ENCODE measurements around the gene PBX1.

PBX1 gene

DNA sequence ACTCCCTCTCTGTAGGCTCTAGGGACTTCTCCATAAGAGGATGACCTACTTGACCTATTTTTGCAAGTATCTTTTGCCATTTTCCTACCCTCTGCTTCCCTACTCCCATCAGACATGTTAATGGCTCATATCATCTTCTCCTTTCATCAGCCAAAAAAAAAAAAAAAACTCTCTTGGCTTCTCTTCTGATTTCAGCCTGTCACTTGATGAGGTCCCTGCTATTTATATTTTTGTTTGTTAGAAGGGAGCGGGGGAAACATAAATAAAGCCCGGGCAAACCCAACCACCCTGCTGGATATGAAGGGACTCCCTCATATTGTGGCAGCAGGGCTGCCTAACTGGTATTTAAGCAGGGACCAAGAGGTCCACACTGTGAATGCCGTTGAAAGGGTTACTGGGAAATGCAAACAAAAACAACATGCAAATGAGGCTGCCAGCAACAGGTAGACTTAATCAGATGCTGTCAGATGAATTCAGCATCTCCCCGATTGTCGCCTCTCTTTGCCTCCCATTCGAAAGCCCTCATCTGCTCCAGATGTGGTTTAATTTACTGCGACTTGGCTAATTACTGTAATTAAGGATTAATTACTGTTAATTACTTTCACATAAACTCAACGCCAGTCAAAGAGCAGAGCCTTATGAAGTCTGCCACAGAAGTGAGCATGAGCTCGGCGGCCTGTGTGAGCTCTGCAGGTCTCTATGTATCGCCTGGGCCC, 172.3 kb downstream of the PBX1 start:
- no peak for DNase-seq (ENCODE audit: low read depth in 1 of 2, low spot score in 1 of 2)
- no peak for TF ChIP-seq JUND (IDR thresholded peaks at IDR 0.05; ENCODE audit: low read depth)
- in situ Hi-C loops (cut with HindIII; ENCODE audit: low pct_unique_long_range_greater_than_20kb, low sequenced_read_pairs) = no loop called here

DNA sequence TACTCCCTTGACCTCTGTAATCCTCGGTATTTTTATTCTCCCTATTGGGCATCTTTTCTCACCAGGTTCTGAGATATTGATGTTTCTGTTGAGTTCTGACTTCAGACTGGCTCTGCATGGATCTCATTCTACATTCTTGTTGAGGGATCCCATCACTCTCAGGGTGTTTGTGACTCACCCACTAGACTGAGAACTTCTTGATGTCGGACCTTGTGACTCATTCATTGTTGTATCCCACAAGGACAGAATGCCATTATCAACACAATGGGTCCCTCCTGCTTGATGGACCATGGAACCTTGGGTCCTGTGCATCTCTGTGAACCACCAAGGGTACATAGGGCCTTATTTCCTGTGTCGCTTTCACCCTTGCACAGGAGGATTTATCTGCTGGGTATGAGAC, 174.1 kb downstream of the PBX1 start:
- DNase-seq (ENCODE audit: low read depth in 1 of 2, low spot score in 1 of 2) = no peak
- no peak for TF ChIP-seq JUND (IDR thresholded peaks at IDR 0.05; ENCODE audit: low read depth)
- in situ Hi-C loops (cut with HindIII; ENCODE audit: low pct_unique_long_range_greater_than_20kb, low sequenced_read_pairs) = no loop called here

DNA sequence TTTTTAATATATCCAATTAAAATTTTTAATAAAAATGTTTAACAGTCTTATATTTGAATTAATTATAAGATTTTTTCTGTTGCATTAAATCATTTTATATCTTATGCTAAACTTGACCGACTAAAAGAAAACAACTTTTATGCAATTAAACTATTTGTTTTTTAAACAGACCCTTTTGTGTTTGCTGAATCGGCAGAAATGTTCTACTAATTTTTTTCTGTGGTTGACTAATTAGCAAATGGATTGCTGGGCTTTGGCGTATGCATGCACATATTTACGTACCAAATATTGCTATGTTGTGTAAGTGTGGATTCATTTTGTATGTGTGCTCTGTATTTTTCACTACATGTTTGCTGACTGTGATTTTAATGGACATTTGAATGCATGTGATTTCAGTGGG, 174.8 kb downstream of the PBX1 start:
- in situ Hi-C loops (cut with HindIII; ENCODE audit: low pct_unique_long_range_greater_than_20kb, low sequenced_read_pairs) = no loop called here
- TF ChIP-seq JUND (IDR thresholded peaks at IDR 0.05; ENCODE audit: low read depth) = no peak
- no peak for DNase-seq (ENCODE audit: low read depth in 1 of 2, low spot score in 1 of 2)

DNA sequence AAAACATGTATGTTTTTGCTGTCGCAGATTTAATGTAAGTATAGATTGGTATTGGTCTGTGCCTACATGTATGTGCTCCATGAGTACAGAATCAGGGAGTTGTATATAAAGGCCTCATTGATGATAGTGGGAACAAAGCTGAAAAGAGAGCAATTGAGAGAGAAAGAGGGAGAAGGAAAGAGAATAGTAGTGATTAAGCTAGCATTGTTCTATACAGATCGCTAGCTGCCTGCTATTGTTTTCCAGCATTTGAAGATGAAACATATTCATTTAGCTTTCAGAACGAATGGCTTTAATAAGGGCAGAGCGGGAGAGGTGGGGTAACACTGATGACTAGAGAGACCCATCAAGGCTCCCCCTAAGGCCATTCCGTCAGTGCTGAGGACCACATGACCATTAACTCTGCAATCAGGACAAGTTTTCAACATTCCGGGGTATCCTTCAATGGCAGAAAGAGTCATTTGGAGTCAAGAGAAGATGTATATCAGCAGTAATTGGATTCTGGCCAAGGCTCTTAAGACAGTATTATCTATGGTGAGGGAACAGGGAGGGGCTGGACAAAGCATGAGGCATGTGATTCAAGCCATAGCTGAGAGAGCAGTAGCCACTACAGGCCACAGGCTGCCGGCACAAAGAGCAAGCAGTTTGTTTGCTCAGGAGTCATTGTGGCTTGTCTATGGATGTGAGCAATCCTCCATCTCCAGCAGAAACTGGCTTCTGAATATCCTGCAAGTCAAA, 176.5 kb downstream of the PBX1 start:
- DNase-seq (ENCODE audit: low read depth in 1 of 2, low spot score in 1 of 2) = peak in 1 of 2 experiments; percentile 18
- in situ Hi-C loops (cut with HindIII; ENCODE audit: low pct_unique_long_range_greater_than_20kb, low sequenced_read_pairs) = no loop called here
- no peak for TF ChIP-seq JUND (IDR thresholded peaks at IDR 0.05; ENCODE audit: low read depth)

DNA sequence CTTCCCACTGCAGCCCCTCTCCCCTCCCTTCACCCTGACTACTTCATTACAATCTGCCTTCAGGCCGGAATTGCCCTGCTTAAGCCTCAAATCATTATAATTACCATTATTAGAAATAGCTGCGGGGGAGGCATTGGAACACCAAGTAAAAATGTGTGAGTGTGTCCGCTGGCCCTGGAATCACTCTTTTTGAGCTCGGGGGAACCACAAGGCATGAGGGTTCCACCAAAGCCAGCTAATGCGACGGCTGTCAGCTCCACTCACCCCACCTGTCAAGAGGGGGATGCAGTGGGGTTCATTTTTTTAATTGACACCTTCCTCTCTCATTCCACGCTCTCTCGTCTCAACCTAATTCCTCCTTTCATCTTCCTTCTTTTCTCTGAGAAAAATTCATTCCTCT, 177.2 kb downstream of the PBX1 start:
- in situ Hi-C loops (cut with HindIII; ENCODE audit: low pct_unique_long_range_greater_than_20kb, low sequenced_read_pairs) = no loop called here
- no peak for TF ChIP-seq JUND (IDR thresholded peaks at IDR 0.05; ENCODE audit: low read depth)
- no peak for DNase-seq (ENCODE audit: low read depth in 1 of 2, low spot score in 1 of 2)

DNA sequence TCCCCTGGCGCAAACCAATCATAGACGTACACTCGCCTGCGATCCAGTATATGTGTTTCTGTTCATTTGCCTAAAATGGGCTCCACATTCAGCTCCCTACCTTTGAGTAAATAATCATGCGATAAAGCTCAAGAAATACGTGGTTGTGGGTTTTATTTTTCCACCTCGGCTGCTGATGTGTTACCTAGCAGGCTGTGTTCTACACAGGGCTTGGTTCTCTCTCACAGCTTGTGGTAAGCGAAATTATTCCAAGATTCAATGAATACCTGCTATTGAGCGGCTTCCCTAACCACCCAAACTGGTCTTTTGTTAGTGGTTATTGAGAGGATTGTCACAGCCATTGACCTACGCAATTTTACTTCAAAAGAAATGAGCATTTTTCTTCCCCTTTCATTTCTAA, 180.2 kb downstream of the PBX1 start:
- in situ Hi-C loops (cut with HindIII; ENCODE audit: low pct_unique_long_range_greater_than_20kb, low sequenced_read_pairs) = no loop called here
- no peak for TF ChIP-seq JUND (IDR thresholded peaks at IDR 0.05; ENCODE audit: low read depth)
- no peak for DNase-seq (ENCODE audit: low read depth in 1 of 2, low spot score in 1 of 2)

DNA sequence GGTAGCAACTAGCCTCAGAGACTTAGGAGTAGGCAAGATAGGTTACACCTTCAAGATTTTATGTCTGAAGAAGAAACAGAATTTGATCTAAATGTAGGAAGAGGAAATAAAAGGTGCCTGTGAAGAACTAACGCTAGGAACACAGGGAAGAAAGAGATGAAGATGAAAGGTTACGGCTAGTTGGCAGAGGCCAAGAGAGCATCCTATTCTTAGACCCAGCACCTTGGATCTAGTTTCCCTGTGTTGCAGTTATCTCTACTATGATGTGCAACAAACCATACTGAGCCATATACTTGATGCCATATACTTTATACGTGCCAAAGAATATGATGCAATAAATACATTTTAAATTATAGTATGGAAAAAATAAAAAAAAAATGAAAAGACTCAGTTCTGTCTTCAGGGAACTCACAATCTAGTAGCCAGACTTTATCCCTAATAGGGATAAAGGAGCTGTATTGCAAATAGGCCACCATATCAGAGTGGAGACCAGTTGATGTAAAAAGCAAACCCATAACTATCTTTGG, 181.1 kb downstream of the PBX1 start:
- in situ Hi-C loops (cut with HindIII; ENCODE audit: low pct_unique_long_range_greater_than_20kb, low sequenced_read_pairs) = no loop called here
- no peak for TF ChIP-seq JUND (IDR thresholded peaks at IDR 0.05; ENCODE audit: low read depth)

DNA sequence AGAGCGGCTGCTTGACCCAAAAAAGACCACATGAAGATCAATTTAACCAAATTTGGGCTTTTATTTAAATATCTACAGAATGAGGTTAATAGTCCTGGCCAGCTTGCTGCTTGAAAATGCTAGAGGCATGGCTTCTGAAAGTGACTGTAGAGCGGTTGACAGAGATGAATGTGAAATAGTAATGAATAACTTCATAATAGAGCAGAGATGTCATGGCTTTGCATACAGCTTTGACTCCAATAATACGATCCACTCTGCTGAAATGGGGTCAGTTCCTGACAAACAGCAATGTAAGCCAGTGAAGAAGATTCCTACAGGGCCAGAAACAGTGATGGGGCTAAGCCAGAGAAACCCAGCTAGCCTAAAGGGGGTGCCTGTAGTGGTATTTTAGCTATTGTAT, 183.8 kb downstream of the PBX1 start:
- in situ Hi-C loops (cut with HindIII; ENCODE audit: low pct_unique_long_range_greater_than_20kb, low sequenced_read_pairs) = no loop called here
- DNase-seq (ENCODE audit: low read depth in 1 of 2, low spot score in 1 of 2) = no peak
- no peak for TF ChIP-seq JUND (IDR thresholded peaks at IDR 0.05; ENCODE audit: low read depth)

More for the DNA sequence above, 181.1 kb downstream of the PBX1 start:
- no peak for DNase-seq (ENCODE audit: low read depth in 1 of 2, low spot score in 1 of 2)

DNA sequence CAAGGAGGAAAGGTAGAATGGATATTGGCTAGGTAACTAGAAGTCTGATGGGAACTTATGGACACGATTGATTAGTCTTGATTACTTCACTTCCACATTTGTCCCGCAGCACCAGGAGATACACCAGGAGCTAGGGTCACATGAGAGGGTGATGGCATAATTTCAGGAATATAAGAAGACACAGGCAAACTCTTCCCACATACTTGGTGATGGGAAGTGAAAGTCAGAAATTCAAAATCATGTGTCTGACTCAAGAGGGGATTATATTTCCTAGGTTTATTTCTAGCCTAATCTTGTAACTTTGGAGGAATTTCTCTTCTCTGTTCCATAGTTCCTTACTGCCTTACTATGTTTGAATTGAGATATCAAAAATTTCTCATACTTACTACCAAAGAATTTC, 185.0 kb downstream of the PBX1 start:
- in situ Hi-C loops (cut with HindIII; ENCODE audit: low pct_unique_long_range_greater_than_20kb, low sequenced_read_pairs) = no loop called here
- no peak for TF ChIP-seq JUND (IDR thresholded peaks at IDR 0.05; ENCODE audit: low read depth)
- no peak for DNase-seq (ENCODE audit: low read depth in 1 of 2, low spot score in 1 of 2)

DNA sequence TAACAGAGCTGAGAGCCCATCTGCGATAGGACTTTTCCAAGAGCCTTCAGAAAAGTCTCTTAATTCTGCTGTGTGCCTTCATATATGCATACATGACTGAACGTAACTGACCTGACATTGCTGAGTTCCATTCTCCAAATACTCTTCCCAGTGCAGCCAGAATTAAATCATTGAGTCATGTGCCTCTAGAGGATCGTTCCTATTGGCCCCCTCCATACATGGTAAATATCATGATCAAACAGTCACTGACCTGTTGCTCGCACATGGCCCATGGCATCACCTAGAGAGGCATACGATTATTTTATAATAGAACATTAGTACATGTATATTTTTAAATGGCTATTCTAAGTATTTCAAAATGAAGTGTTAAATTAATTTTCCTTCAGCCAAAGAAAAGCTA, 186.8 kb downstream of the PBX1 start:
- in situ Hi-C loops (cut with HindIII; ENCODE audit: low pct_unique_long_range_greater_than_20kb, low sequenced_read_pairs) = no loop called here
- no peak for TF ChIP-seq JUND (IDR thresholded peaks at IDR 0.05; ENCODE audit: low read depth)
- DNase-seq (ENCODE audit: low read depth in 1 of 2, low spot score in 1 of 2) = no peak

DNA sequence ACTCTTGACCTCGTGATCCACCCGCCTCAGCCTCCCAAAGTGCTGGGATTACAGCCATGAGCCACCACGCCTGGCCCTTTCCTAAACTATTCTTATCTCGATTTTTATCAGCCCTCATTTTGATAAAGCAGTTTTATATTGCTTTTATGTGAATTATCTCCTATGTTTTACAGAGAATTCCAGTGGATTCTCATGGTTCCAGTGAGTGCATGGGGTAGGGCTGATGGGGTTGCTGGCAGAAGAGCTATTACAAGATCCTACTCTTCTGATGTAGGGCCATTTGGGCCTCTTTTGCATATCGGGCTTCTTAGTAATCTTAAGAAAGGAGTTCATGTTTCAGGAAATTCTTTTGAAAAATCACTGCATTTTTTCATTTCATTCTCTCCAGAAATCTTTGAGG, 187.6 kb downstream of the PBX1 start:
- in situ Hi-C loops (cut with HindIII; ENCODE audit: low pct_unique_long_range_greater_than_20kb, low sequenced_read_pairs) = no loop called here
- no peak for TF ChIP-seq JUND (IDR thresholded peaks at IDR 0.05; ENCODE audit: low read depth)
- DNase-seq (ENCODE audit: low read depth in 1 of 2, low spot score in 1 of 2) = no peak

DNA sequence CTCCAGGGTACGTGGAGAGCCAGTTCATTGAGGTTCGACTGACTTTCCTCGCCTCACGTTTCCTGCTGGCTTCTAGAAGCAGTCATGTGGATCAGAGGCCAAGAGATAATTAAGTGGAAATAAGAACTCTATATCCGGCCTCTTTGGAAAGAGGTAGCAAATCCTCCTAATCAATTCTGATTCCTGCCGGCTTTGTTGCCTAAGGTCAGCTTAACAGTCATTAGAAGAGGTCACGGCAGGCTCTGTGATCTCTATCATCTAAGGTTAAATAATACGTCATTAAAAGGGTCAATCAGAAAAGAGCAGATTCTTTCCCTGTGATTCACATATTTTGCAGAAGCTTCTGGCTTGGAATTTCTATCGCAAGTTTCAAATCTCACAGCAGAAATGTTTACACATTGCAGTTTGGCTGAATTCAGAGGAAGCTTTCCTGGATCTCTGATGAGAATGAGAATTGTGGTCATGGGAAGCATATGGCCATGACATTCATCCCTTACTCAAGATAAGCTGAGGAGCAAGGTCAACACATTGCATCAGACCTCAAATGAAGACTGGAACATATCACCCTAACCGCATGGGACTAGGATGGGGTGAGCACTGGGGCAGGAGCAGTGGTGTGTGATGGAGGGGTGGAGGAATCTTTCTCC, 189.4 kb downstream of the PBX1 start:
- in situ Hi-C loops (cut with HindIII; ENCODE audit: low pct_unique_long_range_greater_than_20kb, low sequenced_read_pairs) = no loop called here
- TF ChIP-seq JUND (IDR thresholded peaks at IDR 0.05; ENCODE audit: low read depth) = no peak
- DNase-seq (ENCODE audit: low read depth in 1 of 2, low spot score in 1 of 2) = no peak

DNA sequence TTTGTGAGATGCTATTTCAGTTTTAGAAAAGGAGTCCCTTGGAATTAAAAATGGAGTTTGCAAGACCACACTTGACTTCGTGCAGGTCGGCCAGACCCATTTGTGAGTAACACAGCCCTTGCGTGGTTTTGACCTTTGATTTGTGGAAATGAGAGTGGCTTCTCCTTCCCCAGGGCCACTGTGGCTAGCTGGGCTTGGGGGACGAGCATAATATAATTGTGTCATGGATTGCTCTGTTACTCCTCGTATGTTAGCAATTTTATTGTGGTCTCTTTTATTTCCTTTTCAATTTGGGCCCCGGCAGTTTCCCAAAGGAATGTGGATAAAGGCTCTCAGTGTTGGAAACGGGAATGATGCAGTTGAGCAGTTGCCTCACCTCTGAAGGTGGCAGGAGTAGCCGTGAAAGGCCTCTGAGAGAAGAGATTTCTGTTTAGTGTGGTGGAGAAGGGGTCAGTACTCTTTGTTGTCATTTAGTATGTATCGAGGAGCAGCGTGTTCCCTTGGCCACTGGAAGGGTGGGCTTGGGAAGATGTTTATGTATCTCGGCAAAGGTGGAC, 194.6 kb downstream of the PBX1 start:
- in situ Hi-C loops (cut with HindIII; ENCODE audit: low pct_unique_long_range_greater_than_20kb, low sequenced_read_pairs) = no loop called here
- no peak for DNase-seq (ENCODE audit: low read depth in 1 of 2, low spot score in 1 of 2)
- no peak for TF ChIP-seq JUND (IDR thresholded peaks at IDR 0.05; ENCODE audit: low read depth)
